ENCODE data around the gene FLNC.
A peak's percentile ranks its signal among the peaks of the same experiment; 100 is the strongest.

FLNC gene

GRCh38 chr7:128878226-128879105 is 48.3 kb downstream of the FLNC start:
- H2AFZ ChIP-seq, result peak overlapping the region; percentile 16
- H3K4me2 ChIP-seq (ENCODE audit: low read length), result no peak overlapping the region
- H3K36me3 ChIP-seq (ENCODE audit: control insufficient read depth, insufficient read depth, low read length), result no peaks in the 10 kb centered on the region
- no peaks in the 10 kb centered on the region for H3K79me2 ChIP-seq
- no peak for TF ChIP-seq CTCF (IDR thresholded peaks at IDR 0.05)
- H3K27ac ChIP-seq, result peak overlapping the region; percentile 49
- peaks cover 15% of the 10 kb centered on the region for H3K4me1 ChIP-seq
- no peak overlapping the region for H3K9ac ChIP-seq
- no peak overlapping the region for H3K4me3 ChIP-seq (ENCODE audit: low read depth, low read length)
- H3K9me3 ChIP-seq (ENCODE audit: control insufficient read depth, low read length), result no peaks in the 10 kb centered on the region
- H3K27me3 ChIP-seq (ENCODE audit: control insufficient read depth, insufficient read depth, low read length), result no peaks in the 10 kb centered on the region

- no peaks in the 10 kb centered on the region for H3K9me3 ChIP-seq (ENCODE audit: control insufficient read depth, low read length)
- H3K79me2 ChIP-seq, result no peaks in the 10 kb centered on the region
- no peak overlapping the region for H3K4me3 ChIP-seq (ENCODE audit: low read depth, low read length)
- no peak for TF ChIP-seq CTCF (IDR thresholded peaks at IDR 0.05)
- no peaks in the 10 kb centered on the region for H3K36me3 ChIP-seq (ENCODE audit: control insufficient read depth, insufficient read depth, low read length)
- H3K9ac ChIP-seq, result no peak overlapping the region
- H3K27ac ChIP-seq, result no peak overlapping the region
- peaks cover 13% of the 10 kb centered on the region for H3K4me1 ChIP-seq
- no peak overlapping the region for H2AFZ ChIP-seq
- no peak overlapping the region for H3K4me2 ChIP-seq (ENCODE audit: low read length)
- H3K27me3 ChIP-seq (ENCODE audit: control insufficient read depth, insufficient read depth, low read length), result no peaks in the 10 kb centered on the region
Observed at GRCh38 chr7:128879461-128879938, 49.3 kb downstream of the FLNC start.

- H3K36me3 ChIP-seq (ENCODE audit: control insufficient read depth, insufficient read depth, low read length), result no peaks in the 10 kb centered on the region
- no peak overlapping the region for H3K27ac ChIP-seq
- H3K79me2 ChIP-seq, result no peaks in the 10 kb centered on the region
- H3K4me3 ChIP-seq (ENCODE audit: low read depth, low read length), result no peak overlapping the region
- H3K4me2 ChIP-seq (ENCODE audit: low read length), result no peak overlapping the region
- H3K27me3 ChIP-seq (ENCODE audit: control insufficient read depth, insufficient read depth, low read length), result no peaks in the 10 kb centered on the region
- no peaks in the 10 kb centered on the region for H3K9me3 ChIP-seq (ENCODE audit: control insufficient read depth, low read length)
- H3K4me1 ChIP-seq, result peaks cover 7% of the 10 kb centered on the region
- H2AFZ ChIP-seq, result no peak overlapping the region
- H3K9ac ChIP-seq, result no peak overlapping the region
- TF ChIP-seq CTCF (IDR thresholded peaks at IDR 0.05), result peak; percentile 91
Observed at GRCh38 chr7:128879939-128880746, 49.9 kb downstream of the FLNC start.

- Histone ChIP-seq H3K4me1 (peaks cover 7% of the 10 kb centered on the region), H3K4me2 (ENCODE audit: low read length) (no peak overlapping the region), H3K9ac (no peak overlapping the region), H2AFZ (no peak overlapping the region), H3K36me3 (ENCODE audit: control insufficient read depth, insufficient read depth, low read length) (no peaks in the 10 kb centered on the region), H3K27me3 (ENCODE audit: control insufficient read depth, insufficient read depth, low read length) (no peaks in the 10 kb centered on the region), H3K27ac (no peak overlapping the region), H3K9me3 (ENCODE audit: control insufficient read depth, low read length) (no peaks in the 10 kb centered on the region), H3K79me2 (no peaks in the 10 kb centered on the region), H3K4me3 (ENCODE audit: low read depth, low read length) (no peak overlapping the region)
- no peak for TF ChIP-seq CTCF (IDR thresholded peaks at IDR 0.05)
Observed at GRCh38 chr7:128880791-128881457, 50.7 kb downstream of the FLNC start.
